ENCODE results near the gene FTCD.

The FTCD gene

GRCh38 chr21:46095814-46096595, 59.4 kb downstream of the FTCD start:
- Histone ChIP-seq H3K27ac (ENCODE audit: low read length) (no peak overlapping the region), H3K9me3 (ENCODE audit: insufficient read depth, low read length, severe bottlenecking) (peaks cover 4% of the 10 kb centered on the region), H4K20me1 (ENCODE audit: insufficient read depth, low read length) (no peaks in the 10 kb centered on the region), H3K27me3 (ENCODE audit: insufficient read depth, low read length, poor library complexity) (no peaks in the 10 kb centered on the region), H2AFZ (ENCODE audit: low read depth, low read length) (no peak overlapping the region), H3K9ac (ENCODE audit: low read depth, low read length) (no peak overlapping the region), H3K79me2 (ENCODE audit: insufficient read depth, low read length) (no peaks in the 10 kb centered on the region), H3K36me3 (ENCODE audit: insufficient read depth, low read length) (no peaks in the 10 kb centered on the region), H3K4me2 (ENCODE audit: insufficient read depth, low read length) (no peak overlapping the region), H3K4me3 (ENCODE audit: low read depth in 1 of 2, low read length in 2 of 2) (no peak overlapping the region), H3K4me1 (ENCODE audit: insufficient read depth, low read length) (no peaks in the 10 kb centered on the region)
- no peak for TF ChIP-seq EZH2 (IDR thresholded peaks at IDR 0.05; ENCODE audit: borderline replicate concordance, low read depth, low read length, severe bottlenecking)
- TF ChIP-seq, protein P1, sequence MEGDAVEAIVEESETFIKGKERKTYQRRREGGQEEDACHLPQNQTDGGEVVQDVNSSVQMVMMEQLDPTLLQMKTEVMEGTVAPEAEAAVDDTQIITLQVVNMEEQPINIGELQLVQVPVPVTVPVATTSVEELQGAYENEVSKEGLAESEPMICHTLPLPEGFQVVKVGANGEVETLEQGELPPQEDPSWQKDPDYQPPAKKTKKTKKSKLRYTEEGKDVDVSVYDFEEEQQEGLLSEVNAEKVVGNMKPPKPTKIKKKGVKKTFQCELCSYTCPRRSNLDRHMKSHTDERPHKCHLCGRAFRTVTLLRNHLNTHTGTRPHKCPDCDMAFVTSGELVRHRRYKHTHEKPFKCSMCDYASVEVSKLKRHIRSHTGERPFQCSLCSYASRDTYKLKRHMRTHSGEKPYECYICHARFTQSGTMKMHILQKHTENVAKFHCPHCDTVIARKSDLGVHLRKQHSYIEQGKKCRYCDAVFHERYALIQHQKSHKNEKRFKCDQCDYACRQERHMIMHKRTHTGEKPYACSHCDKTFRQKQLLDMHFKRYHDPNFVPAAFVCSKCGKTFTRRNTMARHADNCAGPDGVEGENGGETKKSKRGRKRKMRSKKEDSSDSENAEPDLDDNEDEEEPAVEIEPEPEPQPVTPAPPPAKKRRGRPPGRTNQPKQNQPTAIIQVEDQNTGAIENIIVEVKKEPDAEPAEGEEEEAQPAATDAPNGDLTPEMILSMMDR (IDR thresholded peaks at IDR 0.05; ENCODE audit: borderline replicate concordance, extremely low read depth, low read length, poor library complexity, severe bottlenecking) = no peak
- no peak for DNase-seq
- ATAC-seq (ENCODE audit: insufficient read depth, low read depth) = no peak

- H3K79me2 ChIP-seq (ENCODE audit: insufficient read depth, low read length) = no peaks in the 10 kb centered on the region
- no peaks in the 10 kb centered on the region for H3K36me3 ChIP-seq (ENCODE audit: insufficient read depth, low read length)
- no peak overlapping the region for H3K4me3 ChIP-seq (ENCODE audit: low read depth in 1 of 2, low read length in 2 of 2)
- DNase-seq (no peak), ATAC-seq (ENCODE audit: insufficient read depth, low read depth) (no peak)
- no peak overlapping the region for H2AFZ ChIP-seq (ENCODE audit: low read depth, low read length)
- H3K27me3 ChIP-seq (ENCODE audit: insufficient read depth, low read length, poor library complexity) = no peaks in the 10 kb centered on the region
- H4K20me1 ChIP-seq (ENCODE audit: insufficient read depth, low read length) = no peaks in the 10 kb centered on the region
- H3K4me2 ChIP-seq (ENCODE audit: insufficient read depth, low read length) = no peak overlapping the region
- no peaks in the 10 kb centered on the region for H3K4me1 ChIP-seq (ENCODE audit: insufficient read depth, low read length)
- TF ChIP-seq EZH2 (IDR thresholded peaks at IDR 0.05; ENCODE audit: borderline replicate concordance, low read depth, low read length, severe bottlenecking) = no peak
- TF ChIP-seq, protein P1 (IDR thresholded peaks at IDR 0.05; ENCODE audit: borderline replicate concordance, extremely low read depth, low read length, poor library complexity, severe bottlenecking) = no peak
- H3K9me3 ChIP-seq (ENCODE audit: insufficient read depth, low read length, severe bottlenecking) = peaks cover 4% of the 10 kb centered on the region
- no peak overlapping the region for H3K9ac ChIP-seq (ENCODE audit: low read depth, low read length)
- no peak overlapping the region for H3K27ac ChIP-seq (ENCODE audit: low read length)
Observed at GRCh38 chr21:46095083-46095719, 60.2 kb downstream of the FTCD start.

DNA sequence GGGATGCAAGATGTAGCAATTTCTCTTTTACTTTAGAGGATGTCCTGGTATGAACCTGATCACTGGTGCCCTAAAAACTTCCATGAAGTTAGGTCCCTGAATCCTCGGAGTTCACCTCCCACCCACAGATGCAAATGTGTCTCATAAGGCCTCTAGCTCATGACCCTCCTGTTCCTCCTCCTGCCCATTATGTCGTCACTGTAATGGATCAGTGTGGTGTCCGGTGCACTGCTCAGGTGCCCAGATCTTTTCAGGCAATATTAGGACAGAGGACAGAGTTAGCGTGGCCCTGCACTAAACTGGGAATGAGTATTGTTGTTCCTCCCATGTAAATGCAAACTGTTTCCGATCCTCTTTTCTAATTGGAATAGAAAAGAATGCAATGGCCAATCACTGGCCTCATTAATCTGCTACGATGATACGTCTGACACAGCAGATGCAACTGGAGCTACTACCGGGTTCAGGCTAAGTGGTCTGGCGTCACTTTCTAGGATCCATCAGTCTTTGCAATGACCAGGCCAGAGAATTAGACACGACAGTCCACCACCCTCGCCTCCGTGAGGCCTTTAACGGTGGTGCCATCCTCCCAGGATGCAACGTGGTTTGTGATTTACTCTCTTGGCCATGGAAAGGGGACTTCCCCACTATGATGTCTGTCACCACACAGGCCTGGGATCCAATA, 60.8 kb downstream of the FTCD start:
- Histone ChIP-seq H3K27me3 (ENCODE audit: insufficient read depth, low read length, poor library complexity) (no peaks in the 10 kb centered on the region), H3K9ac (ENCODE audit: low read depth, low read length) (no peak overlapping the region), H3K27ac (ENCODE audit: low read length) (no peak overlapping the region), H3K4me3 (ENCODE audit: low read depth in 1 of 2, low read length in 2 of 2) (no peak overlapping the region), H3K4me1 (ENCODE audit: insufficient read depth, low read length) (no peaks in the 10 kb centered on the region), H3K79me2 (ENCODE audit: insufficient read depth, low read length) (no peaks in the 10 kb centered on the region), H3K36me3 (ENCODE audit: insufficient read depth, low read length) (no peaks in the 10 kb centered on the region), H3K4me2 (ENCODE audit: insufficient read depth, low read length) (no peak overlapping the region), H4K20me1 (ENCODE audit: insufficient read depth, low read length) (no peaks in the 10 kb centered on the region), H3K9me3 (ENCODE audit: insufficient read depth, low read length, severe bottlenecking) (peaks cover 4% of the 10 kb centered on the region), H2AFZ (ENCODE audit: low read depth, low read length) (no peak overlapping the region)
- DNase-seq (no peak), ATAC-seq (ENCODE audit: insufficient read depth, low read depth) (no peak)
- no peak for TF ChIP-seq EZH2 (IDR thresholded peaks at IDR 0.05; ENCODE audit: borderline replicate concordance, low read depth, low read length, severe bottlenecking)
- TF ChIP-seq, protein P1 (IDR thresholded peaks at IDR 0.05; ENCODE audit: borderline replicate concordance, extremely low read depth, low read length, poor library complexity, severe bottlenecking) = no peak

Measured in DND-41 (cell line).